Measurements from ENCODE around the gene HCFC1R1.

HCFC1R1 gene

DNA sequence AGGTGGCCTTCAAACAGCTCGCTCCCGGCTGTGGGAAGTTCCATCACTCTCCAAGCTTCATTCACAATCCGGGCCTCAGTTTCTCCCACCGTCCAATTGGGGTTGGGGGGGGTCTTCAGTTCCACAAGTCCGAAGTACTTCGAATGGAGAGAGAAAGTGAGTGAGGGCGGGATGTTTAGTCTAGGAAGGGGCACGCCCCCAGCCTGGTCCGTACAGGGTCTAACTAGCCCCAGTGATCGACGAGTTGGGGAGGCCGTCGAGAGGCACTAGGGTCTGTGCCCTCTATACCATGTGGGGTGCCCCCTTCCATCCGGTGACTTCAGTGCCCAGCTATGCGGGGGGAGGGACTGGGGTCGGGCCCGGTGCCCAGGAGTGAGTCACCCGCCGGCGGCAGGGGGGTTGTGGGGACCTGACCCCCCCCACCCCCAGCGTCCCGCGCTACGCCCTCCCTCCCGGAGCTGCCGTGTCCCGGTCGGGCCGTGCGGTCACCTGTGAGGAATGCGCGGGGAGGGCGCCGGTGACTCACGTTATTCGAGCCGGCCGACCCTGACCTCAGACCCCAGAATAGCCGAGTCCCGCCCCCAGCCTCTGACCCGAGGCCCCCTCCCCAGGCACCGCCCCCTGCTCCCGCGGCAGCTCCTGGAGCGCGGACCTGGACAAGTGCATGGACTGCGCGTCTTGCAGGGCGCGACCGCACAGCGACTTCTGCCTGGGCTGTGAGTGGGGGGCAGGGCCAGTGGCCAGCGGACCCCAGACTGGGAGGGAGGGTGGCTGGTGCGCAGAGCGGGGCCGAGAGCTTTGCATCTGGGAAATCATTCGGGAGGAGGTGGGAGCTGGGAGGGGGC is 2.9 kb downstream of the HCFC1R1 start:
- Mint-ChIP-seq H3K27ac (peak overlapping the region; percentile 91), H3K4me3 (peak overlapping the region; percentile 78), H3K9me3 (no peaks in the 10 kb centered on the region), H3K4me1 (peaks cover 51% of the 10 kb centered on the region), H3K36me3 (peaks cover 63% of the 10 kb centered on the region)
- ATAC-seq (peak; percentile 38), DNase-seq (ENCODE audit: low spot score in 2 of 2) (peak; percentile 38 to 75)

DNA sequence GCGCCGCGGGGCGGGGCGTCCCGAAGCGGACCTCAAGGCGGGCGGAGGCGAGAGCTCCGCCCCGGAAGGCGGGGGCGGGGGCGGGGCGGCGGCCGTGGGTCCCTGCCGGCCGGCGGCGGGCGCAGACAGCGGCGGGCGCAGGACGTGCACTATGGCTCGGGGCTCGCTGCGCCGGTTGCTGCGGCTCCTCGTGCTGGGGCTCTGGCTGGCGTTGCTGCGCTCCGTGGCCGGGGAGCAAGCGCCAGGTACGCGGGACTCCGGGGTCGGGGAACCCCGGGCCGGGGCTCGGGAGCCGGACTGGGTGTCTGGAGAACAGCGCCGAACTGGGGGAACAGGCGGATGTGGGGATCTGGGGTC is 3.5 kb downstream of the HCFC1R1 start, which contains the start of gene TNFRSF12A:
Gene TNFRSF12A, plus strand, starts transcription at position 122 of the 357 bp plus-strand sequence. Its CDS starts 30 bp downstream, at position 152.
- DNase-seq (ENCODE audit: low spot score in 2 of 2) (peak; percentile 70 to 85), ATAC-seq (peak; percentile 44)
- peak within 1 kb of the TSS; percentile 78 for H3K4me3 Mint-ChIP-seq
- H3K9me3 Mint-ChIP-seq: no peaks in the 10 kb centered on the region
- peaks cover 57% of the 10 kb centered on the region for H3K36me3 Mint-ChIP-seq
- peaks cover 47% of the 10 kb centered on the region for H3K4me1 Mint-ChIP-seq
- peak within 1 kb of the TSS; percentile 91 for H3K27ac Mint-ChIP-seq

- peak overlapping the region; percentile 78 for H3K4me3 Mint-ChIP-seq
- DNase-seq (ENCODE audit: low spot score in 2 of 2) (no peak), ATAC-seq (no peak)
- H3K36me3 Mint-ChIP-seq: peaks cover 52% of the 10 kb centered on the region
- H3K9me3 Mint-ChIP-seq: no peaks in the 10 kb centered on the region
- peaks cover 46% of the 10 kb centered on the region for H3K4me1 Mint-ChIP-seq
- peak overlapping the region; percentile 91 for H3K27ac Mint-ChIP-seq
These were observed 4.0 kb downstream of the HCFC1R1 start for GRCh38 chr16:3019594-3020246.

GRCh38 chr16:3017794-3018506 is 5.8 kb downstream of the HCFC1R1 start, which contains the start of gene CLDN6:
TSS of gene CLDN6 (minus strand) at chr16:3018183. CDS start at chr16:3016021, 2,162 bp downstream.
- ATAC-seq (no peak), DNase-seq (ENCODE audit: low spot score in 2 of 2) (no peak)
- no peaks in the 10 kb centered on the region for H3K9me3 Mint-ChIP-seq
- H3K4me1 Mint-ChIP-seq: peaks cover 30% of the 10 kb centered on the region
- H3K36me3 Mint-ChIP-seq: peaks cover 35% of the 10 kb centered on the region
- no peak within 1 kb of the TSS for H3K27ac Mint-ChIP-seq
- no peak within 1 kb of the TSS for H3K4me3 Mint-ChIP-seq

- Mint-ChIP-seq H3K4me1 (peaks cover 24% of the 10 kb centered on the region), H3K9me3 (no peaks in the 10 kb centered on the region), H3K36me3 (peaks cover 31% of the 10 kb centered on the region), H3K27ac (no peak overlapping the region), H3K4me3 (no peak overlapping the region)
- DNase-seq (ENCODE audit: low spot score in 2 of 2) (no peak), ATAC-seq (no peak)
These were observed 6.4 kb downstream of the HCFC1R1 start for GRCh38 chr16:3017344-3017743.

DNA sequence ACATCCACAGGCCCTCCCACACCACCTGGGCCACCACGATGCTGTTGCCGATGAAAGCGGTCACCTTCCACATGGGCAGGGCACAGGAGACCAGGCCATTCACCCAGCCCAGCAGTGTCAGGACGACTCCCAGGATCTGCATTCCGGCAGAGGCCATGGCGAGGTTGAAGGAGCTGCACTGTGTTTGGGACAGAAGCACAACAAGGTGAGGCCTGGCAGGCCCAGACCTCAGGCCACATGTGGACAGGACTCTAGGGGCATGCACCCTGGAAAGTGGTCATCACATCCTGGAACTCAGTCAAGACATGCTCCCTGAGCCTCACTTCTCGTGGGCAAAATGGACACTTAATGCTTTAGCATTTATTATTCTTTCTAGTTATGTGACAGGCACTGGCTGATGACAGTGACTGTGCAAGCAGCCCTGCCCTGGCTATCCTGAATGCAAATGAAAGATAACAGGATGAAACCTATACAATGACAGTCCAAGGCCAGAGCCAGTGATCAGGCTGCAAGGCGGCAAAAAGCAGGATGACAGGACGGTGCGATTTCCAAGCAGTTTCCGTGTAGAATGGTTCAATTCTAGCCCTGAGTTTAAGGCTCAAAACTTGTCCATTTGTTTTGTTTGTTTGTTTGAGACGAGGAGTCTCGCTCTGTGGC is 7.7 kb downstream of the HCFC1R1 start:
- no peak for DNase-seq (ENCODE audit: low spot score in 2 of 2)
- no peak overlapping the region for H3K27ac Mint-ChIP-seq
- no peak overlapping the region for H3K4me3 Mint-ChIP-seq
- H3K36me3 Mint-ChIP-seq: peaks cover 18% of the 10 kb centered on the region
- no peaks in the 10 kb centered on the region for H3K9me3 Mint-ChIP-seq
- ATAC-seq: no peak
- peaks cover 11% of the 10 kb centered on the region for H3K4me1 Mint-ChIP-seq

DNA sequence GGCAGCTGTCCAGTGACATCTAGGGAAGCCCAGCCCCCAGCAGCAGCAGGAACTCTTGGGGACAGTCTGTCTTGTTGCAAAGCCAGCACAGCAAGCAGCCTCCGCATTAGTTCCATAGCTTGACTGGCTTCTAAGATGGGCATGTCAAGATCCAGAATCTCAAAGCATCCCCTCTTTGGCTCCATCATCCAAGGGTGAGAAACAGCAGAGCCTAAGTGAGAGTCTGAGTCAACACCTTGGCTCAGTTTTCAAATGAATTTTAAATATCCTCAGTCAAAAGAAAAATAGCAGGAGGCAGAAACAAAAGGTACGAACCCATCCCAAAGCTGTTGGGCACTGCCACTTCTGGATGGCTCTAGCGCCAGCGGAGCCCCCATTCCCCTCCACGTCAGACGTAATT is 8.8 kb downstream of the HCFC1R1 start:
- no peak overlapping the region for H3K4me3 Mint-ChIP-seq
- DNase-seq (ENCODE audit: low spot score in 2 of 2) (no peak), ATAC-seq (no peak)
- peaks cover 8% of the 10 kb centered on the region for H3K36me3 Mint-ChIP-seq
- peaks cover 8% of the 10 kb centered on the region for H3K4me1 Mint-ChIP-seq
- H3K27ac Mint-ChIP-seq: no peak overlapping the region
- H3K9me3 Mint-ChIP-seq: no peaks in the 10 kb centered on the region

DNA sequence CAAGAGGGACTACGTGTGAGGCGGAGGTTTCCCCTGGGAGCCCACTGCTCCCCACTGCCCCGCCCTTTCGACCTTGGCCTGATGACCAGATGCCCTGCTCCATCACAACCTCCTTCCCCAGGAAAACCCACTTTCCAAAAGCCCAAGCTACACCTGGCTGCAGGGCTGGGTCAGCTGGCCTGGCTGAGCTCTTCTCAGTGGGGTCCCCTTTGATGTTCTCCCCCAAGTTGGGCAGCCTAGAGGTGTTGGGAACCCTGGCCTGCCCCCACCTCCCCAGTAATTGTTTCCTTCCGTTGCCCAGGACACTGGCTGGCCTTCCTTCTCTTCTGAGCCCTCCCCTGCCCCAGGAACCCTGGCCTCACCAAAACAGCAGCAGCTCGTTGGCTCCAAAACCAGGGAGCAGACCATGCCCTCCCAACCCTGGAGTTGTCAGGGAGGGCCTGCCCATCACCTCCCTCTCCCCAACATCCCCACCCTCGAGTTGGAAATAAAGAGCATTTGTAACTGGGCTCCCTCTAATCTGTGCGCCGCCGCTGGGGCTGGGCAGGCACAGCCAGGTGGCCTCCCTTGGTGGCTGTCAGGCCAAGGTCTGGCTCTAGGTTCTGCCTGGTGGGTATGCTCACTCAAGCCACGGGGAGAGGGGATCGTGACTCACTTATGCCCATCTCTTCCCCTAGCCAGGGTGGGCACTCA is 9.6 kb downstream of the HCFC1R1 start:
- Mint-ChIP-seq H3K27ac (no peak overlapping the region), H3K4me1 (peaks cover under 1% of the 10 kb centered on the region), H3K4me3 (no peak overlapping the region), H3K36me3 (peaks cover 5% of the 10 kb centered on the region), H3K9me3 (no peaks in the 10 kb centered on the region)
- no peak for DNase-seq (ENCODE audit: low spot score in 2 of 2)
- no peak for ATAC-seq

GRCh38 chr16:3013491-3013951 is 10.2 kb downstream of the HCFC1R1 start:
- no peak for ATAC-seq
- no peaks in the 10 kb centered on the region for H3K9me3 Mint-ChIP-seq

DNA sequence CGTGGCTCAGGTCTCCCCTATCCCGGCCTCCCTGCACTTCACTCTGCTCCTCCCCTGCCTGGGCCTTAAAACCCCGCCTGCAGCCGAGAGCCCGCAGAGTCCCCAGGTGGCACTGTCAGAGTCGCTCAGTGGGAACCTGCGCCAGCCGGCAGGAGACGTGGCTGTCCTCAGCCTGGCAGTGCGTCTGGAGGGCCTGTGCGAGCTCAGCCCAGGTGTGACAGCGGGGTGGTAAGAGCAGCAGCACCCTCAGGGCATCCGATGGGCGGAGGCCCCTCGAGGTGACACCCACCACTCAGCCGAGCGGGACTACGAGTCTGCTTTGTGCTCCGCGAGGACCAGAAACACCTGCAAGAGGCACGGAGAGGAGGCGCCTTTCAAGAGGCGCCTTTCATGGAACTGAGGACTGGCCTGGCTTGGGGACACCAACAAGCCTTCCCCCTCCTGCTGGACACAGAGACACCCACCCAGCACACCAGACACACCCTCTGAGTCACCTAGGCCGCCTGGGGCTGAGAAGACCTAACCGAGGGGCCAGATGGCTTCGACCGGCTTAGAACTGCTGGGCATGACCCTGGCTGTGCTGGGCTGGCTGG is 10.8 kb downstream of the HCFC1R1 start, which contains the start of gene CLDN9:
Gene CLDN9, plus strand, starts transcription at position 96 of the 593 bp plus-strand sequence. Its CDS starts 440 bp downstream, at position 536.
- no peak within 1 kb of the TSS for H3K27ac Mint-ChIP-seq
- ATAC-seq (peak; percentile 14), DNase-seq (ENCODE audit: low spot score in 2 of 2) (no peak)
- peaks cover 9% of the 10 kb centered on the region for H3K4me1 Mint-ChIP-seq
- no peaks in the 10 kb centered on the region for H3K9me3 Mint-ChIP-seq
- H3K36me3 Mint-ChIP-seq: peaks cover 2% of the 10 kb centered on the region
- no peak within 1 kb of the TSS for H3K4me3 Mint-ChIP-seq

More at GRCh38 chr16:3013491-3013951, 10.2 kb downstream of the HCFC1R1 start:
- Mint-ChIP-seq H3K36me3 (peaks cover 5% of the 10 kb centered on the region), H3K4me3 (no peak overlapping the region), H3K27ac (no peak overlapping the region), H3K4me1 (peaks cover 3% of the 10 kb centered on the region)
- DNase-seq (ENCODE audit: low spot score in 2 of 2): no peak

GRCh38 chr16:3012246-3012645 is 11.5 kb downstream of the HCFC1R1 start:
- no peaks in the 10 kb centered on the region for H3K9me3 Mint-ChIP-seq
- ATAC-seq (no peak), DNase-seq (ENCODE audit: low spot score in 2 of 2) (no peak)
- H3K27ac Mint-ChIP-seq: no peak overlapping the region
- no peaks in the 10 kb centered on the region for H3K36me3 Mint-ChIP-seq
- H3K4me3 Mint-ChIP-seq: no peak overlapping the region
- peaks cover 15% of the 10 kb centered on the region for H3K4me1 Mint-ChIP-seq

- ATAC-seq (no peak), DNase-seq (ENCODE audit: low spot score in 2 of 2) (no peak)
- peaks cover 23% of the 10 kb centered on the region for H3K4me1 Mint-ChIP-seq
- no peak overlapping the region for H3K27ac Mint-ChIP-seq
- H3K36me3 Mint-ChIP-seq: no peaks in the 10 kb centered on the region
- no peaks in the 10 kb centered on the region for H3K9me3 Mint-ChIP-seq
- no peak overlapping the region for H3K4me3 Mint-ChIP-seq
These were observed 13.2 kb downstream of the HCFC1R1 start for GRCh38 chr16:3010510-3010909.

- peaks cover 23% of the 10 kb centered on the region for H3K4me1 Mint-ChIP-seq
- no peak for ATAC-seq
- no peak overlapping the region for H3K4me3 Mint-ChIP-seq
These were observed 14.0 kb downstream of the HCFC1R1 start for GRCh38 chr16:3009568-3010390.

More at GRCh38 chr16:3009568-3010390, 14.0 kb downstream of the HCFC1R1 start:
- Mint-ChIP-seq H3K36me3 (no peaks in the 10 kb centered on the region), H3K9me3 (no peaks in the 10 kb centered on the region), H3K27ac (no peak overlapping the region)
- no peak for DNase-seq (ENCODE audit: low spot score in 2 of 2)

Data from stimulated activated effector memory CD8-positive, alpha-beta T cell treated with anti-CD3 and anti-CD28 coated beads, Interleukin-12 subunit alpha, Interleukin-12 subunit beta, amount 100 ng/mL, for 72 hours (primary cell).